Duodenal mucosa (tissue), 2 donors: Measurements from ENCODE around the gene SLC22A31.

Experiments used
- H3K27ac ChIP-seq: one replicate; pipeline ENCODE4 v1.7.0; 2013; ENCODE audit warnings: low read depth, low read length
- H3K27me3 ChIP-seq, 2 donors: one replicate each; pipeline ENCODE4 v1.7.0; 2013; ENCODE audit warnings: low read length in 2 of 2, control low read depth in 1 of 2; ENCODE audit not compliant: insufficient read depth in 2 of 2, control insufficient read depth in 1 of 2
- H3K36me3 ChIP-seq, 2 donors: one replicate each; pipeline ENCODE4 v1.7.0; 2013; ENCODE audit warnings: low read length in 2 of 2, control low read depth in 1 of 2; ENCODE audit not compliant: insufficient read depth in 2 of 2, control insufficient read depth in 1 of 2
- H3K4me1 ChIP-seq, 2 donors: one replicate each; pipeline ENCODE4 v1.7.0; 2013; ENCODE audit warnings: low read length in 2 of 2, control low read depth in 1 of 2; ENCODE audit not compliant: insufficient read depth in 2 of 2, control insufficient read depth in 1 of 2
- H3K4me3 ChIP-seq, 2 donors: one replicate each; pipeline ENCODE4 v1.7.0; 2013; ENCODE audit warnings: low read length in 2 of 2, low read depth in 1 of 2
- H3K9ac ChIP-seq, 2 donors: one replicate each; pipeline ENCODE4 v1.7.0; 2013; ENCODE audit warnings: low read length in 2 of 2, low read depth in 1 of 2
- H3K9me3 ChIP-seq, 2 donors: one replicate each; pipeline ENCODE4 v1.7.0; 2013; ENCODE audit warnings: low read length in 2 of 2, control low read depth in 1 of 2; ENCODE audit not compliant: control insufficient read depth in 1 of 2

The SLC22A31 gene

GRCh38 chr16:89179656-89180315, 20.6 kb downstream of the SLC22A31 start:
- Histone ChIP-seq H3K9ac (no peak overlapping the region), H3K4me3 (no peak overlapping the region), H3K27me3 (peaks cover 0 to 6% of the 10 kb centered on the region in 2 donors)

GRCh38 chr16:89179148-89179484, 21.2 kb downstream of the SLC22A31 start:
- Histone ChIP-seq H3K27me3 (peaks cover 0 to 13% of the 10 kb centered on the region in 2 donors), H3K27ac (no peak overlapping the region), H3K9ac (no peak overlapping the region), H3K36me3 (no peaks in the 10 kb centered on the region), H3K9me3 (no peaks in the 10 kb centered on the region), H3K4me1 (no peaks in the 10 kb centered on the region), H3K4me3 (no peak overlapping the region)

More at GRCh38 chr16:89179656-89180315, 20.6 kb downstream of the SLC22A31 start:
- H3K9me3 ChIP-seq = no peaks in the 10 kb centered on the region
- H3K36me3 ChIP-seq = no peaks in the 10 kb centered on the region
- H3K4me1 ChIP-seq = no peaks in the 10 kb centered on the region
- no peak overlapping the region for H3K27ac ChIP-seq

- no peak overlapping the region for H3K27ac ChIP-seq
- H3K9me3 ChIP-seq = no peaks in the 10 kb centered on the region
- H3K9ac ChIP-seq = no peak overlapping the region
- H3K4me3 ChIP-seq = no peak overlapping the region
- no peaks in the 10 kb centered on the region for H3K4me1 ChIP-seq
- peaks cover 0 to 13% of the 10 kb centered on the region in 2 donors for H3K27me3 ChIP-seq
- no peaks in the 10 kb centered on the region for H3K36me3 ChIP-seq
These were observed 21.7 kb downstream of the SLC22A31 start for GRCh38 chr16:89178453-89179147.

GRCh38 chr16:89177501-89177900, 22.8 kb downstream of the SLC22A31 start:
- peaks cover 9 to 16% of the 10 kb centered on the region in 2 donors for H3K27me3 ChIP-seq
- no peak overlapping the region for H3K4me3 ChIP-seq
- H3K9ac ChIP-seq = no peak overlapping the region
- H3K36me3 ChIP-seq = no peaks in the 10 kb centered on the region
- H3K27ac ChIP-seq = no peak overlapping the region
- H3K9me3 ChIP-seq = no peaks in the 10 kb centered on the region
- H3K4me1 ChIP-seq = no peaks in the 10 kb centered on the region

GRCh38 chr16:89176717-89177116, 23.6 kb downstream of the SLC22A31 start:
- no peak overlapping the region for H3K27ac ChIP-seq
- H3K27me3 ChIP-seq = peaks cover 16 to 21% of the 10 kb centered on the region in 2 donors
- no peaks in the 10 kb centered on the region for H3K36me3 ChIP-seq
- no peak overlapping the region for H3K9ac ChIP-seq
- no peaks in the 10 kb centered on the region for H3K9me3 ChIP-seq
- peaks cover 0 to 3% of the 10 kb centered on the region in 2 donors for H3K4me1 ChIP-seq
- no peak overlapping the region for H3K4me3 ChIP-seq

- Histone ChIP-seq H3K36me3 (no peaks in the 10 kb centered on the region), H3K27me3 (peaks cover 16 to 21% of the 10 kb centered on the region in 2 donors)
These were observed 24.1 kb downstream of the SLC22A31 start for GRCh38 chr16:89176147-89176690.

GRCh38 chr16:89175280-89176146, 24.8 kb downstream of the SLC22A31 start:
- no peaks in the 10 kb centered on the region for H3K9me3 ChIP-seq
- H3K4me1 ChIP-seq = peaks cover 6 to 10% of the 10 kb centered on the region in 2 donors
- no peak overlapping the region for H3K27ac ChIP-seq
- H3K9ac ChIP-seq = no peak overlapping the region
- H3K36me3 ChIP-seq = no peaks in the 10 kb centered on the region
- peaks cover 16 to 21% of the 10 kb centered on the region in 2 donors for H3K27me3 ChIP-seq
- H3K4me3 ChIP-seq = no peak overlapping the region

More at GRCh38 chr16:89176147-89176690, 24.1 kb downstream of the SLC22A31 start:
- Histone ChIP-seq H3K9me3 (no peaks in the 10 kb centered on the region), H3K27ac (no peak overlapping the region), H3K4me3 (no peak overlapping the region), H3K9ac (no peak overlapping the region), H3K4me1 (peaks cover 0 to 4% of the 10 kb centered on the region in 2 donors)

GRCh38 chr16:89174877-89175276, 25.5 kb downstream of the SLC22A31 start:
- Histone ChIP-seq H3K36me3 (no peaks in the 10 kb centered on the region), H3K27ac (no peak overlapping the region), H3K4me1 (peaks cover 7 to 13% of the 10 kb centered on the region in 2 donors), H3K9me3 (no peaks in the 10 kb centered on the region), H3K9ac (no peak overlapping the region), H3K27me3 (peaks cover 16 to 22% of the 10 kb centered on the region in 2 donors), H3K4me3 (no peak overlapping the region)

GRCh38 chr16:89174055-89174827, 26.1 kb downstream of the SLC22A31 start:
- Histone ChIP-seq H3K9me3 (no peaks in the 10 kb centered on the region), H3K4me1 (peaks cover 7 to 13% of the 10 kb centered on the region in 2 donors), H3K27me3 (peaks cover 16 to 27% of the 10 kb centered on the region in 2 donors), H3K36me3 (no peaks in the 10 kb centered on the region), H3K4me3 (no peak overlapping the region), H3K27ac (no peak overlapping the region), H3K9ac (no peak overlapping the region)
